ENCODE results near the gene NACAD. TPM values are rescaled to one million over a fixed set of nuclear protein-coding genes. Genes with fewer than 3 reads are reported as not detected.

Gene NACAD
- total and polyA plus RNA-seq, 2 experiments from 2014 or later, result 1.2 to 2.9 TPM

GRCh38 chr7:45057878-45058277, 30.9 kb downstream of the NACAD start:
- Histone ChIP-seq H3K9me2 (ENCODE audit: insufficient read depth) (no peaks in the 10 kb centered on the region), H3K9ac (no peak overlapping the region), H3K27me3 (replicated peaks; ENCODE audit: insufficient read depth) (no peaks in the 10 kb centered on the region), H3K27ac (no peak overlapping the region), H4K20me1 (ENCODE audit: insufficient read depth) (no peaks in the 10 kb centered on the region), H3K36me3 (ENCODE audit: low read depth) (no peaks in the 10 kb centered on the region), H3K4me2 (ENCODE audit: unreplicated experiment) (no peak overlapping the region), H3F3A (ENCODE audit: insufficient read depth) (peaks cover 4% of the 10 kb centered on the region; the same call in 1 of the 2 replicates), H2AFZ (no peak overlapping the region), H3K79me2 (ENCODE audit: insufficient read depth) (peaks cover 100% of the 10 kb centered on the region), H3K4me3 (no peak overlapping the region), H3K4me1 (ENCODE audit: insufficient read depth) (no peaks in the 10 kb centered on the region), H3K9me3 (ENCODE audit: low read depth) (no peaks in the 10 kb centered on the region)
- 99 to 100% methylated on average over 5 of the region's 5 CpGs for WGBS, 2 experiments (ENCODE audit: low coverage in 1 of 2, low lambda C conversion rate in 2 of 2, missing lambda C conversion rate in 2 of 2)
- no peak for TF ChIP-seq EZH2phosphoT487 (IDR thresholded peaks at IDR 0.05; ENCODE audit: insufficient read depth, low read depth)
- TF ChIP-seq EZH2 (IDR thresholded peaks at IDR 0.05; ENCODE audit: insufficient read depth, poor library complexity, severe bottlenecking), result no peak
- in situ Hi-C loops (cut with MboI), result no loop called here
- no peak for DNase-seq

- Histone ChIP-seq H3K9me3 (ENCODE audit: low read depth) (no peaks in the 10 kb centered on the region), H3K27me3 (replicated peaks; ENCODE audit: insufficient read depth) (no peaks in the 10 kb centered on the region), H3K4me1 (ENCODE audit: insufficient read depth) (no peaks in the 10 kb centered on the region), H2AFZ (no peak overlapping the region), H3K9me2 (ENCODE audit: insufficient read depth) (no peaks in the 10 kb centered on the region), H4K20me1 (ENCODE audit: insufficient read depth) (no peaks in the 10 kb centered on the region), H3K9ac (no peak overlapping the region), H3K27ac (no peak overlapping the region), H3K4me3 (no peak overlapping the region), H3F3A (ENCODE audit: insufficient read depth) (peaks cover 4% of the 10 kb centered on the region; the same call in 1 of the 2 replicates), H3K36me3 (ENCODE audit: low read depth) (no peaks in the 10 kb centered on the region), H3K79me2 (ENCODE audit: insufficient read depth) (peaks cover 85% of the 10 kb centered on the region), H3K4me2 (ENCODE audit: unreplicated experiment) (no peak overlapping the region)
- in situ Hi-C loops (cut with MboI), result no loop called here
- TF ChIP-seq EZH2 (IDR thresholded peaks at IDR 0.05; ENCODE audit: insufficient read depth, poor library complexity, severe bottlenecking) (no peak), EZH2phosphoT487 (IDR thresholded peaks at IDR 0.05; ENCODE audit: insufficient read depth, low read depth) (no peak)
- no peak for DNase-seq
- 97 to 98% methylated on average over 5 of the region's 5 CpGs for WGBS, 2 experiments (ENCODE audit: low coverage in 1 of 2, low lambda C conversion rate in 2 of 2, missing lambda C conversion rate in 2 of 2)
These were observed 33.1 kb downstream of the NACAD start for GRCh38 chr7:45055594-45056219.

GRCh38 chr7:45055016-45055415, 33.8 kb downstream of the NACAD start:
- no peak overlapping the region for H3K27ac ChIP-seq
- no peaks in the 10 kb centered on the region for H3K9me2 ChIP-seq (ENCODE audit: insufficient read depth)
- H2AFZ ChIP-seq, result no peak overlapping the region
- peaks cover 2% of the 10 kb centered on the region; the same call in 1 of the 2 replicates for H3F3A ChIP-seq (ENCODE audit: insufficient read depth)
- no peak overlapping the region for H3K4me3 ChIP-seq
- in situ Hi-C loops (cut with MboI), result no loop called here
- no peak overlapping the region for H3K9ac ChIP-seq
- peaks cover 78% of the 10 kb centered on the region for H3K79me2 ChIP-seq (ENCODE audit: insufficient read depth)
- H3K4me1 ChIP-seq (ENCODE audit: insufficient read depth), result no peaks in the 10 kb centered on the region
- no peaks in the 10 kb centered on the region for H3K27me3 ChIP-seq (replicated peaks; ENCODE audit: insufficient read depth)
- no peaks in the 10 kb centered on the region for H3K9me3 ChIP-seq (ENCODE audit: low read depth)
- TF ChIP-seq EZH2 (IDR thresholded peaks at IDR 0.05; ENCODE audit: insufficient read depth, poor library complexity, severe bottlenecking) (no peak), EZH2phosphoT487 (IDR thresholded peaks at IDR 0.05; ENCODE audit: insufficient read depth, low read depth) (no peak)
- DNase-seq, result no peak
- 95% methylated on average over 5 of the region's 5 CpGs for WGBS, 2 experiments (ENCODE audit: low coverage in 1 of 2, low lambda C conversion rate in 2 of 2, missing lambda C conversion rate in 2 of 2)
- no peaks in the 10 kb centered on the region for H3K36me3 ChIP-seq (ENCODE audit: low read depth)
- H3K4me2 ChIP-seq (ENCODE audit: unreplicated experiment), result no peak overlapping the region
- H4K20me1 ChIP-seq (ENCODE audit: insufficient read depth), result no peaks in the 10 kb centered on the region

GRCh38 chr7:45054442-45054841, 34.3 kb downstream of the NACAD start:
- WGBS, 2 experiments (ENCODE audit: low coverage in 1 of 2, low lambda C conversion rate in 2 of 2, missing lambda C conversion rate in 2 of 2), result 83 to 94% methylated on average over 3 of the region's 3 CpGs
- DNase-seq, result no peak

More at GRCh38 chr7:45054442-45054841, 34.3 kb downstream of the NACAD start:
- Histone ChIP-seq H3K27me3 (replicated peaks; ENCODE audit: insufficient read depth) (no peaks in the 10 kb centered on the region), H3K9ac (no peak overlapping the region), H3K36me3 (ENCODE audit: low read depth) (no peaks in the 10 kb centered on the region), H3K4me1 (ENCODE audit: insufficient read depth) (no peaks in the 10 kb centered on the region), H3K4me3 (no peak overlapping the region), H3K9me3 (ENCODE audit: low read depth) (no peaks in the 10 kb centered on the region), H4K20me1 (ENCODE audit: insufficient read depth) (no peaks in the 10 kb centered on the region), H3K9me2 (ENCODE audit: insufficient read depth) (no peaks in the 10 kb centered on the region), H3F3A (ENCODE audit: insufficient read depth) (no peaks in the 10 kb centered on the region), H2AFZ (no peak overlapping the region), H3K27ac (no peak overlapping the region), H3K4me2 (ENCODE audit: unreplicated experiment) (no peak overlapping the region), H3K79me2 (ENCODE audit: insufficient read depth) (peaks cover 73% of the 10 kb centered on the region)
- TF ChIP-seq EZH2phosphoT487 (IDR thresholded peaks at IDR 0.05; ENCODE audit: insufficient read depth, low read depth) (no peak), EZH2 (IDR thresholded peaks at IDR 0.05; ENCODE audit: insufficient read depth, poor library complexity, severe bottlenecking) (no peak)
- in situ Hi-C loops (cut with MboI), result no loop called here

All from GM23248 (cell line).